Left renal cortex interstitium (tissue), 4 donors: ENCODE measurements around the gene DDX27. TPM values are rescaled to one million over a fixed set of nuclear protein-coding genes. Genes with fewer than 3 reads are reported as not detected.

Experiments used
- DNase-seq, 4 donors: peaks; one replicate each; pipeline ENCODE4 v3.0.0-alpha.2; 2013; ENCODE audit warnings: low read depth in 4 of 4, low spot score in 2 of 4, missing footprints in 1 of 4
- polyA plus RNA-seq, 4 donors: library from polyadenylated mRNA; unstranded; fragments of 120-200 nt; gene quantifications; one replicate each; pipeline ENCODE4 v1.2.1, GENCODE V29; 2013; ENCODE audit not compliant: insufficient read length in 4 of 4

Gene DDX27
- polyA plus RNA-seq, 4 donors = 45.2 to 52.3 (median 48.5) TPM

DNA sequence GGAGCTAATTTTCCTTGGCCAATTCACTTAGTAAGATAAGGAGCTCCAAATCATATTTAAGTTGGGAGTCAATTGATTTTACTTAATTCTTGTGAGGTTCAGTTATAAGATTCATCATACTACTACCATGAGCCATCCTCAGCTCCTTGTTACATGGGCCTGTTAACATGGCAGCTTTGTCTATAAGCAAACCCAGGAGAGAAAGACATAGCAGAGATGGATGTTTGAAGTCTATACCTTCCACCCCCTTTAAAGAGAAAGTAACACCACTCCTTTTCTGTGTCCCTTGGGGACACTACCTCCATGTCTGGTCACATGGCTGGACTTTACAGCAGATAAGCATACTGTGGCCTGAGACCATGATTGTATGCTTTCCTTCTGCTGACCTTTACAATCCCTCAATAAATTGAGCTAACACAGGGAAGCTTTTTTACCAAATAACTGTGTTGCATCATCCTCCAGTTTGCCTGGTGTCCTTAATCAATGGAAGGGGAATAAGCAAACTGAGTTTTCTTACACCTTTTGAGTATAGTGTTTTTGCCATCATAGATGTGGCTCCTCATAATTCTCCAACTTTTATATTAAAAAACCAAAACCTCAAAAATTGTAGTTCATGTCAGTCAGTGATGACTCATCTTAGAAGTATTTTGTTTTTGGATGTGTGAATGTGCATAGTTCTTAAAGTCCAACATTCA is 68.5 kb downstream of the DDX27 start:
- no peak for DNase-seq

DNA sequence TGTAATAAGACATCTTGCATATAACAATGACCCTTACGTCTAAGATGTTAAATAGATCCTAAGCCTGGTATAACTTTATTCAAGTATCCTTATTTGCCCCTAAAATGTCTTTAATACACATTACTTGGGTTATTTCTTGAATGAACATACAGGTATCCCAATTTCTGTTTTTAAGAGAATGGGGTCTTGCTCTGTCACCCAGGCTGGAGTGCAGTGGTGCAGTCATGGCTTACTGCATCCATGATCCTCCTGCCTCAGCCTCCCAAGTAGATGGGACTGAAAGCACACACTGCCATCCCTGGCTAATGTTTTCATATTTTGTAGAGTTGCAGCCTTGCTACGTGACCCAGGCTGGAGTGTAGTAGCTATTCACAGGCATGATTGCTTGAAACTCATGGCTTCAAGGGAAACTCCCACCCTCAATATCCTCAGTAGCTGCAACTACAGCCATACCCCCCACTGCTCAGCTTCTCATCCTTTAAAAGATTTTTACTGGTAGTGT is 69.1 kb downstream of the DDX27 start:
- no peak for DNase-seq

DNA sequence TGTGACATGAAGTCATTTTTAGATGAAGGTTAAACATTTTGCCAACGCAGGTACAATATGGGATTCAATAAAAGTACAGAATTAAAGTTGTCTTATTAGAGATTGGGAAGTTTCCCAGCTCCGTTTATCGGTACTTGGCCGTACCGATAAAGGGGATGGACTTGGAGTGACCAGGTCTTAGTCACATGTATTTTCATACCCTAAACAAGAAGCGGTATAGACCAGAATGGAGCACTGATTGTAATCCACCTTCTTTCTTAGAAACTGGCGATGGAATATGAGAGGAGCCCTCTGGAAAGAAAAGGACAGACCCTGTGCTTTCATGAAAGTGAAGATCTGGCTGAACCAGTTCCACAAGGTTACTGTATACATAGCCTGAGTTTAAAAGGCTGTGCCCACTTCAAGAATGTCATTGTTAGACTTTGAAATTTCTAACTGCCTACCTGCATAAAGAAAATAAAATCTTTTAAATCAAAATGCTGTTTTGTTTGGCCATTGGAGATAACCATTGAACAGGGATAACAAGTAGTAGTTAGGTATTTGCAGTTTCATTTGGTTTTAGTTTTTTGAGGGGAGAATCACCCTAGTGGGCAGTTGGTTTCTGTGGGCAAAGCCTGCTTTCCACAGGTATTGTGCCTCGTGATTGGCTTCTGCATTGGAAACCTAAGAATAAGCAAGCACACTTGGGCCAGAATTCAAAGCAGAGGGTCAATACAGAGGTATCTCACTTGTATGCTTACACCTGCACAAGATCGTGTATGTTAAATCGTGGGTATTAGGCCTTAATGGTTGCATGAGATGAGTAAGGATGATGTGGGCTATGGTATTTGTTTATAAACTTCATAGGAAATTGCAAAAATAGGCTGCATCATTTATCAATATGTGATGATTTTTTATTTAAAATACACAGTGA is 69.8 kb downstream of the DDX27 start:
- DNase-seq = no peak

DNA sequence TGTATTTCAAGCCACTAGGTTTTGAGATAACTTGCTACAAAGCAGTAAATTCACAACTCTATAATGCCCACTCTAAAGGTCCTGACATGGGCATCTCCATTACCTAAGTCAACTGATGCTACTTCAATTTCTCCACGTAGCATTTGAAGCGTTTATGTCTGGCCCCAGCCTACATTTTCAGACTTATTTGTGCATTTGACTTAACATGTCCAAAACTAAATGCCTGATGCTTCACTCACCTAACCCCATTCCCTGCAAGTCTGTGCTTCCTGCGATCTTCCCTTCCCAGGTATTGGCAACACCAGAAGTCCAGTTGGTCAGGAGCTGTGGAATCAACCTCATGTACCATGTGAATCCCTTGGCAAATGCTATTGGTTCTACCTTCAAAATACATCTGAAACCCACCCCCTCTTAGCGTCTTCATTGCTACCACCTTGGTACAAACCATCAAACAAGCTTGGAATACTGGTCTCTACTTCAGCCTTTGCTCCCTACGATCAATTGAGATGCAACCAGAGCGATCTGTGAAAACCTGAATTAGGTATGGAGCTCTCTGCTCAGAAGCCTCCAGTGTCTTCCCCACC is 71.5 kb downstream of the DDX27 start:
- DNase-seq = no peak

DNA sequence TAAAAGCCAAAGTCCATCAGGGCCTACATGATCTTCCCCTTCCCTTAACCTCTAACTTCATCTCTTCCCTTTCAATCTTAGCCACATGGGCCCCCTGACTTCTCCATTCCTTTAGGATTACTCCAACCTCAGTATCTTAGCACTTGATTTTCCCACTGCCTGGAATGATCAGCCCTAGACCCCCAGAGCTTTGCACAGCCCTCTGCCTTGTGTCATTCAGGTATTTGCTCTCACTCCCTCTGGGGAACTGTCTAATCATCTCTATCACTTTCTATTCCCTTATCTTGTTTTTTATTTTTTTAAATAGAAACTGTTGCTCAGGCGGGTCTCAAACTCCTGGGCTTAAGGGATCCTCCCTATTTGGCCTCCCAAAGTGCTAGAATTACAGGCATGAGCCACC is 72.0 kb downstream of the DDX27 start:
- DNase-seq = no peak

DNA sequence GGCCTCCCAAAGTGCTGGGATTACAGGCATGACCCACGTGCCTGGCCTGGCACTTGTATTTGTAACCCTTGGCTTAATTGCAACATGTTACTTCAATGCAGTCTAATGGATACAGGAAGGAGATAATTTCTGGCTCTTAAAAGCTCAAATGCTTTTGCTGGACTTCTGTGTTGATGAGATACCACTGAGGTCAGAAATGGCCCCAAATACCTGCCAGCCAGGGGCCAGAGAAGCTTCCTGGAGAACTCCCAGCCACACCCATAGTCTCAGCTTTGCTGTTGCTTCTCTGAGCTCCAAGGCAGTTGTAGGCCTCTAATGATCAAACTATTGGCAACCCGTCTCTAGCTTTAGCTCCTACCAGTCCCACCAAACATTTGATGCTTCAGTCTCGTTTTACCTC is 72.8 kb downstream of the DDX27 start:
- no peak for DNase-seq

DNA sequence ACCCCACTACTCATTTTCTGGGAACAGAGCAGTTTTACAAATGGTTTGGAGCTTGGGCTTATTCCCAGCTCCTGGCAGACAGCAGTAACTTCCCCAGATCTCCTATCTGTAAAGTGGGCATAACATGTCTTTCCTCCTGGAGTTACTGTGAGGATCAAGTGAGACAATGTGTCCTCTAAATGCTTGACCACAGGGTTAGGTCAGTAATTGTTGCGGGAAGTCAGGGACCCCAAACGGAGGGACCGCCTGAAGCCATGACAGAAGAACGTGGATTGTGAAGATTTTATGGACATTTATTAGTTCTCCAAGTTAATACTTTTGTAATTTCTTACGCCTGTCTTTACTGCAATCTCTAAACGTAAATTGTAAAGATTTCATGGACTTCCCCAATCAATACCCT is 73.9 kb downstream of the DDX27 start:
- DNase-seq = no peak

Other genes with a start within 250 kb of the DDX27 start
- 100 to 1,000 TPM in 3 of 4 donors, 10 to 100 TPM in 1; 94.6 to 113 (median 105) TPM for gene CSE1L, start 173.1 kb upstream of the DDX27 start, polyA plus RNA-seq
- gene STAU1, start 31.1 kb upstream of the DDX27 start, polyA plus RNA-seq = 100 to 1,000 TPM; 115 to 121 (median 116) TPM
- 10 to 100 TPM; 15.5 to 17.1 (median 17.0) TPM for gene ZNFX1, start 58.6 kb downstream of the DDX27 start, polyA plus RNA-seq